HG02571 (cell line): ENCODE data around the gene CNTNAP5.

Experiments used
- ATAC-seq: cut with Tn5 transposase; IDR thresholded peaks from one replicate; pipeline ENCODE4 v1.9.1; 2021; ENCODE audit warnings: mild to moderate bottlenecking, moderate library complexity; ENCODE audit not compliant: unreplicated experiment

Gene CNTNAP5

DNA sequence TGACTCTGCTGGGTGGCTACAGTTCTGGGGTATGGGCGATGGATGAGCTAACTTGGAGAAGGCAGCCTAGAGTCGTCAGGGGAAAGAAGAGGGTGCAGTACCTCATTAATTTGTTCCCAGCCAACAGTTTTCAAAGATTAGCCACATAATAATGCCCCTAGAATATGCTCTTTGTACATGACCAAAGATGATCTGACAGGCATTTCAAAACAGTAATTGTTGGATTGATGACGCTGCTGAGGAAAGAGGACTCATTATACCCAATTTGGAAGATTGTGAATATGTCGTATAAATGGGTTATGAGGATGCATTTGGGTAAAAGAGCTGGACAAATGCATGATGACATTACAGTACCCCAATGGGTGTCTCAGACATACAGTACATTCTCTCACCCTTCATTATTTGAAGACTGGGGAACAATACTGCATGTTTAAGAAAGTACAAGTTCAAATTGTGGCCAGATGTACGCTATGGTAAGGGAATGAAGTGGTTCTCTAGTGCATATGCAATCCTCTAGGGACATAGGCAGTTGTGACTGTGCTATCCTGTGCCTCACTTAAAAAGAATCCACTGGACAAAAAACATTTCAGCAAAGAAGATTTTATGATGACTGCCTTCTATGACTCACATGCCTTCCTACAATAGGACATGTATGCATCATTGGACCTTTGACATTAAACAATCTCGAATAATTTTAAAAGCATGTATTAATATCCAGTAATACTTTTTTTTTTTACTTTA is 233.2 kb downstream of the CNTNAP5 start:
- ATAC-seq, result no peak

DNA sequence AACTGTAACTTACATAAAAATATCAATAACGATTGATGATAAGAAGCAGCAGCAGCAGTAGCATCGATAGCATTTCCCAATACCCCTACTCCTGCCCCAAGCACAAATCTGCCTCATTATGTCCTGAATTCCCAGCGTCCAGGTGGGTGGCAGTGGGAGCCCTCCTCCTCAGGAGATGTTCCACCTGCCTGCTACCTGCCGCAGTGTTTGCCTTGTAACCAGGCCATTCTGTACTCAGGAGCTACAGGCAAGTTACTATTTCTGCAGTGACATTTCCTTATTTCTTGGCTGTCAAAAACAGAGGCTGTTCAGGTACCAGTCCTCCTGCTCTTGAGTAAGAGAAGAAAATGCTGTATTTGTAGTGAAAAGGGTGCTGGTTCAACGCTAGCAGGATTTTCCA is 236.4 kb downstream of the CNTNAP5 start:
- no peak for ATAC-seq

DNA sequence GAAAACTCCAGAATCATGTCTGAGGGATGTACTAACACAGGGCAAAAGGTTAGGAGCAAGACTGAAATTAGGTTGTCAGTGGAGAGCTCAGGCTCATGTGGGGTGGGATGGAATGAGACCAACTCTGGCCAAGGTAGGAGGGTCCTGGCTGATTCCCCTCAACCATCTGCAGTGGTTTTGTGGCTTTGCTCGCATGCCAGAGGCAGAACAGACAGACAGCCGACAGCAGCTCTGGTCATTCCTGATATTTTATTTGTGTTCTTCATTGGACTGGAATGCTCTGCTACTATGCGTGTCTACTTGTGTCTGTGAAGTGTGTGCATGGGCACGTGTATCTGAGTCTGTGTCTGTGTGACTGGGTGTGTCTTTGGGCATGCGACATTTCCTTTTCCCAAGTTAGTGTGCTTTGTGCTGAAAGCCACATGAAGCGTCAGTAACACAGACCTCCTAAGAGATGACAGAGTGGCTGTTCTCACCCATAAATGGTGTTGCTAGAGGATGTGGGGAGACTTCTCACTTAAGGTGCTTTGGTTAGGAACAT is 239.5 kb downstream of the CNTNAP5 start:
- no peak for ATAC-seq

GRCh38 chr2:124267794-124268193 is 242.7 kb downstream of the CNTNAP5 start:
- no peak for ATAC-seq

- ATAC-seq, result no peak
These were observed 244.3 kb downstream of the CNTNAP5 start for GRCh38 chr2:124269348-124269747.

DNA sequence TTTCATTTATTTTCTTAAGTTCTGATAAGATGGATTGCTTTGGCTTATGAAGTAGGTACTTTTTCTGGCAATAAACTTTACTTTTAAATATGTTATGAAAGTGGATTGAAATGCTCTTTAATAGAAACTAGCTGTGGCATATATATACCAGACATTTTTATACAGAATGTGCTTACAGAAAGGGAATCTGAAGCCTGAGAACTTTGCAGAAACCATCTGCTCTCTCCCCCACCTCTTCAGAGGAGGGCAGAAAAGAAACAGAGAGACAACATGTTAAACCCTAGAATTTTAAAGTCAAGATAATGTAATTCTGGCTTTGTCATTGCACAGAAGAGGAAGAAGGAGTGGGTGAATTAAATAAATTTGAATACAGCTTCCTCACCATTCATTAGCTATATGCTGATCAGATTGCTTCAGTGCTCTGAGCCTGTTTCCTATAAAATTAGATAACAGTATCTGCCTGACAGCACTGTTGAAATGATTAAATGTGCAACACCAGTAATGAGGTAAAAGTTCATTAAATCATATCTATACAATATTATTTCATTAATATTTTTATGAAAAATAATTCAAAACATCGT is 247.3 kb downstream of the CNTNAP5 start:
- no peak for ATAC-seq

DNA sequence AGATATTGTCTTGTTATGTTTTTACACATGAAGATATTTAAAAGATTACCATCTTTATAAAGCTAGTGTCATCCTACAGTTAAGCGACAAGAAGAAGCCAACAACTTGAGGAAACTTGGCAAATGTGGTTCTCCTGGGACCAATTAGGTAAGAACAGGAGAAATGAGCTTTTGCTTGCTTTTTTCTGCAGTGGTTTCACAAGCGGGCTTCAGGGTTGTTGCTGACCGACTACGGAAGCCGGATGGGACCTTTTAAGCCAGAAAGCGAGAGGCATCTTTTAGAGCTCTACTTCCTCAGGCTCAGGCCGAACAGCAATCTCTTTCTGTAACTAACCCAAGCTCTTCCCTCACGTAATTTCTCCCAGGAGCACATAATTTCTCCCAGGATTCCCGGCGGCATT is 256.5 kb downstream of the CNTNAP5 start:
- ATAC-seq, result no peak

DNA sequence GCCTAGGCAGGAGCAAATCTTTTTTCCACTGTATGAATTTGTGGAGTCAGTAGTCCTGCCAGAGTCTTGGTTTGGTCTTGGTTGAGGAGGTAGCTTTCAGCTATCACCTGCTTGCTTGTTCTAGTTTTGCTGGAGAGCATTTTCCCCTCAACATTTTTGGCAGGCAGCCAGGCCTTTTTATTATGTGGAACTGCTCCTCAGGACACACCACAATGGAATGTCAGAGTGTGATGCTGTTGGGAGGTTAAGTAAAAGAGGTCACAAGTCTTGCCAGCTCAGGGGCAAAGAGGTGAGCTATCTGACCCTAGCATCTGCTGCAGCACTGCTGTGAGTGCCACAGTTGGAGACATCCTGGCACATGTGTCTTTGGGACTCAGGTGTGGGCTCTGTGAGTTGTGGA is 258.0 kb downstream of the CNTNAP5 start:
- no peak for ATAC-seq

GRCh38 chr2:124286089-124286783 is 261.1 kb downstream of the CNTNAP5 start:
- no peak for ATAC-seq

DNA sequence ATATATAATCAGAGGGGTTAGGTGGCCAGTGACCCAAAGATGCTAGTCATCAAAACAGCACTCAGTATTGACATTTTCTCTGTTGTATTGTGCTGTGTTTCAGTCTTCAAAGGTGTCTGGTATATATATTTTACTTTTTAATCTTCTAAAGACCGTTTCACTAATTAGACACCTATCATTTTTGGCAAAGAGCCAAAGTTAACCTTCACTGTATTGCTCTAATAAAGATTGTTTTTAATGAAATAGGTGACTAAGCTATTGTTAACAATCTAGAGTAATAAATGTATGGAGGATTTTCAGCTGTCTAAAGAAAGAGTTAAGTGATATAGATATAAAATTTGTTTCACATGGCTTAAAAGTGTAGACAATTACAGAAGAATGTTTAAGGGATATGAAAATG is 264.0 kb downstream of the CNTNAP5 start:
- no peak for ATAC-seq

DNA sequence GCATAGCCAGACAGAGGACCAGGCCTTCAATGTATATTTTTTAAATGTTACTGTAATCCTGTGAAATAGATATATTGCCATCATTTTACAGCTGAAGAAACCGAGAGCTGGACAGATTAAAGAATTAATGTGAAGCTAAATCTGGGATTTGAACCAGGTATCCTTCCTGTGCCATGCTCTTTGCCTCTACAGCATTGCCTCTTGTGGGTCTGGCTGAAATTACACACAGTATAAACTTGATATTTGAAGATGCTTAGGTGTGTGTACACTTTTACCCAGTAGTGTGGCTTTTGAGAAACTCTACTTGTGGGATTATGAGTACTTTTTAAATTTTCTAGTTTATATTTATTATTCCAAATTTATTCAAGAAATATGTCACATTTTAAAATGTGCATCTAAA is 264.5 kb downstream of the CNTNAP5 start:
- no peak for ATAC-seq

- ATAC-seq, result no peak
These were observed 271.4 kb downstream of the CNTNAP5 start for GRCh38 chr2:124296470-124296869.

GRCh38 chr2:124301915-124302314 is 276.8 kb downstream of the CNTNAP5 start:
- ATAC-seq, result no peak

GRCh38 chr2:124308319-124309062 is 283.4 kb downstream of the CNTNAP5 start:
- ATAC-seq, result no peak

DNA sequence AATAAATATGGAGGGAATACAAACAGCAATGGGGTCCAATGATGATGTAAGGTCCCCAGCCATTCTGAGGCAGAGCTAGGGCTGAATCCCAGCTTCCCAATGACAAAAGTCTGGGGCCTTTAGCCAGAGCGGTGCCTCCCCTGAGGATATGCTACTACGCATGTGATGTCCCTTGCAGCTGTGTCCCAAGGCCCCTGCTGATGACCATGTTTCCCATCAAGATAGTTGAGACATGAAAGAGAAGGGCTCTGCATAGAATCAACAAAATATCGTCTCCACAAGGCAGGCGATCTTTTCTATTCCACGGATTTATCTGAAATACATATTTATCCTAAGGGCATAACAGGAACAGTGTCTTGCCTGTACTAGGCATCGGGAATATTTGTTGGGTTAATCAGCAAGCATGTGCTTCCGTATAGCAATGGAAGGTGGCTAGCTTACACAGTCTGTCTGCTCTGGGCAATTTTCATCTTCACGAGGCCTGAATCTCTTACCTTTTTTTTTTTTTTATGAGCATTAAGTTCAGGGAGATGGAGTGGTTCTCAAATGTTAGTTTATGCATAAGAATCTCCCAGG is 284.6 kb downstream of the CNTNAP5 start:
- ATAC-seq, result no peak

GRCh38 chr2:124310671-124311070 is 285.6 kb downstream of the CNTNAP5 start:
- ATAC-seq, result no peak

DNA sequence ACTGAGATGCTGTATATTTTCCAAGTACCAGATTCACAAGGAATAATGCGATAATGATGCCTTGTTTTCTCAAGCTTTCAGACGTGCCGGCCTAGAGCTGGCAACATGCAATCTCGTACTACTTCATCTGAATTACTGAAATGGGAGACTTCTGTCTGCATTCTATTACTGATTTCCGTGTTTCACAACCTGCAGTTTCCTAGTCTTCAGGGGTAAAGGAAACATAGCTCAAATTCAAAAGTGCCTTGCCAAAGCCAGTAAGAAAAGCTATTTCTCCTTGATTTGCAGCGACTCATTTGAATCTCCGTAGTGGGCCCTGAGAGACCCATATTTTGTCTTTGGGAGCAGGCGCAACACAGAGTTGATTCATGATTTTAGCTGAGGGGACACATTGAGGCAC is 289.0 kb downstream of the CNTNAP5 start:
- no peak for ATAC-seq

- ATAC-seq, result no peak
These were observed 290.3 kb downstream of the CNTNAP5 start for GRCh38 chr2:124315221-124315880.

GRCh38 chr2:124316133-124316532 is 291.0 kb downstream of the CNTNAP5 start:
- ATAC-seq, result no peak

- ATAC-seq, result no peak
These were observed 292.0 kb downstream of the CNTNAP5 start for GRCh38 chr2:124316881-124317605.
